Measurements from ENCODE around the gene MMS19.

DNA sequence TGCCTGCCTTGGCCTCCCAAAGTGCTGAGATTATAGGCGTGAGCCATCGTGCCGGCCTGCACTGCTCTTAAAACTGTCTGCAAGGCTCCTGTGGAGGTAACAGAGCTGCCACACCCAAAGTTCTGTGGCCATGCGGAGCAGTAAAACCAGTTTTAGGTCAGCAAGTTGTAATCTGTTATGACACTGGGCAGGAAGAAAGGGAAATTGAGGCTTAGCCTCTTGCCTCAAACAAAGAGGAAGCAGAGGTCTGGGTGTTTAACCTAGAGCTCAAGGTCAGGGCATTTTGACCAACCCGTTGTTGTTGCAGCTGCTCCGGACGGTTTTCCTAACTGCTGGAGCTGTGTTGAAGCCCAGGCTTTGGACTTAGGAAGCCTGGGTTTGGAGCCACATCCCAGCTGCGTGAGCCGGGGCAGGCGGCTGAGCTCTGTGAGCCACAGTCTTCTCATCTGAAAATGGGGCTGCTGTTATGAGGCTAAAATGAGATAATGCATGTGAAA is 89.7 kb downstream of the MMS19 start:
- TF ChIP-seq, protein P1, sequence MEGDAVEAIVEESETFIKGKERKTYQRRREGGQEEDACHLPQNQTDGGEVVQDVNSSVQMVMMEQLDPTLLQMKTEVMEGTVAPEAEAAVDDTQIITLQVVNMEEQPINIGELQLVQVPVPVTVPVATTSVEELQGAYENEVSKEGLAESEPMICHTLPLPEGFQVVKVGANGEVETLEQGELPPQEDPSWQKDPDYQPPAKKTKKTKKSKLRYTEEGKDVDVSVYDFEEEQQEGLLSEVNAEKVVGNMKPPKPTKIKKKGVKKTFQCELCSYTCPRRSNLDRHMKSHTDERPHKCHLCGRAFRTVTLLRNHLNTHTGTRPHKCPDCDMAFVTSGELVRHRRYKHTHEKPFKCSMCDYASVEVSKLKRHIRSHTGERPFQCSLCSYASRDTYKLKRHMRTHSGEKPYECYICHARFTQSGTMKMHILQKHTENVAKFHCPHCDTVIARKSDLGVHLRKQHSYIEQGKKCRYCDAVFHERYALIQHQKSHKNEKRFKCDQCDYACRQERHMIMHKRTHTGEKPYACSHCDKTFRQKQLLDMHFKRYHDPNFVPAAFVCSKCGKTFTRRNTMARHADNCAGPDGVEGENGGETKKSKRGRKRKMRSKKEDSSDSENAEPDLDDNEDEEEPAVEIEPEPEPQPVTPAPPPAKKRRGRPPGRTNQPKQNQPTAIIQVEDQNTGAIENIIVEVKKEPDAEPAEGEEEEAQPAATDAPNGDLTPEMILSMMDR (IDR thresholded peaks at IDR 0.05; ENCODE audit: low read depth, low read length): no peak
- TF ChIP-seq EZH2phosphoT487 (IDR thresholded peaks at IDR 0.05; ENCODE audit: low read depth): no peak

All from OCI-LY3 (cell line).